HEK293T (cell line): Measurements from ENCODE around the gene HTT.

Source experiments
- BHLHE40 ChIP-seq: fragments of 450-650 bp; IDR thresholded peaks from 2 replicates; pipeline ENCODE4 v1.6.1; 2016; ENCODE audit warnings: mild to moderate bottlenecking, moderate library complexity, borderline replicate concordance
- CTBP1 ChIP-seq: fragments of 450-650 bp; IDR thresholded peaks from 2 replicates; pipeline ENCODE4 v1.6.1; 2016; ENCODE audit warnings: borderline replicate concordance
- ELF4 ChIP-seq: fragments of 450-650 bp; IDR thresholded peaks from 2 replicates; pipeline ENCODE4 v1.6.1; 2017; ENCODE audit warnings: antibody characterized with exemption
- FOXA1 ChIP-seq: fragments of 450-650 bp; IDR thresholded peaks from 2 replicates; pipeline ENCODE4 v1.6.1; 2016; ENCODE audit warnings: mild to moderate bottlenecking
- FOXM1 ChIP-seq: fragments of 450-650 bp; IDR thresholded peaks from 2 replicates; pipeline ENCODE4 v1.6.1; 2017; ENCODE audit warnings: mild to moderate bottlenecking, borderline replicate concordance
- HDGF ChIP-seq: fragments of 450-650 bp; IDR thresholded peaks from 2 replicates; pipeline ENCODE4 v1.6.1; 2017; ENCODE audit warnings: antibody characterized with exemption, borderline replicate concordance
- NFRKB ChIP-seq: fragments of 450-650 bp; IDR thresholded peaks from 2 replicates; pipeline ENCODE4 v1.6.1; 2016; ENCODE audit warnings: mild to moderate bottlenecking, moderate library complexity
- SP1 ChIP-seq: fragments of 450-650 bp; IDR thresholded peaks from 2 replicates; pipeline ENCODE4 v1.6.1; 2017
- SUZ12 ChIP-seq: fragments of 450-650 bp; IDR thresholded peaks from 2 replicates; pipeline ENCODE4 v1.6.1; 2016; ENCODE audit warnings: mild to moderate bottlenecking

GRCh38 chr4:3250438-3250955, 176.0 kb downstream of the HTT start:
- no peak for TF ChIP-seq CTBP1
- no peak for TF ChIP-seq NFRKB
- no peak for TF ChIP-seq FOXM1
- TF ChIP-seq FOXA1: no peak
- no peak for TF ChIP-seq SUZ12
- TF ChIP-seq BHLHE40: no peak
- TF ChIP-seq SP1: no peak
- no peak for TF ChIP-seq HDGF
- no peak for TF ChIP-seq ELF4
